Activated CD4-positive, alpha-beta T cell treated with anti-CD3 and anti-CD28 coated beads for 48 hours (primary cell): ENCODE results near the gene OR52K2.
A peak's percentile ranks its signal among the peaks of the same experiment; 100 is the strongest.
"Not testable (repeated sequence)": the region's sequence is repeated elsewhere in the genome, so short reads cannot be mapped to it uniquely, and the experiment has no call there.

Source experiments
- DNase-seq: peaks from one replicate; pipeline ENCODE4 v3.0.0-alpha.2; 2020

Gene OR52K2

DNA sequence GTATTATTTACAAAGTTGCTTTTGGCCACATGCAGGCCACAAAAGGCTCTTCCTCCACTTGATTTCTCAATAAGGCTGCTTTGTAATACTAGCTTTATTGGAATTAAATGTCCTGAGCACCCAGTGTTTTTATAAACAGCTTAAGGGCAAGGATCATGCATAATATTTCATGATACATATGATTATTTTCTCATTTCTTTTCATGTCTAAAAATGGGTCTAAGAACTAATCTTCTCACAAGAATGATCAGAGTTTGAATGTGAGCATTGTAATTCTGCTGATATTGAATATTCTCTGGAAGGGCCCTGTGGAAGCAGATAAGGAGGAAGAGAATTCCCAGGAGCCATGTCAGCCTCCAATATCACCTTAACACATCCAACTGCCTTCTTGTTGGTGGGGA is at the start of gene OR52K2:
TSS of gene OR52K2 (plus strand) at position 301 of the 400 bp plus-strand sequence. CDS start at position 346, 45 bp downstream.
- no peak for DNase-seq

DNA sequence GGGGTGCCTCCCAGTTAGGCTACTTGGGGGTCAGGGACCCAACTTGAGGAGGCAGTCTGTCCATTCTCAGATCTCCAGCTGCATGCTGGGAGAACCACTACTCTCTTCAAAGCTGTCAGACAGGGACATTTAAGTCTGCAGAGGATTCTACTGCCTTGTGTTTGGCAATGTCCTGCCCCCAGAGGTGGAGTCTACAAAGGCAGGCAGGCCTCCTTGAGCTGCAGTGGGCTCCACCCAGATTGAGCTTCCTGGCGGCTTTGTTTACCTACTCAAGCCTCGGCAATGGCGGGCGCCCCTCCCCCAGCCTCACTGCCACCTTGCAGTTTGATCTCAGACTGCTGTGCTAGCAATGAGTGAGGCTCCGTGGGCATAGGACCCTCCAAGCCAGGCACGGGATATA is 42.9 kb upstream of the OR52K2 start:
- not testable (repeated sequence) for DNase-seq

GRCh38 chr11:4416306-4416705 is 32.8 kb upstream of the OR52K2 start:
- no peak for DNase-seq

GRCh38 chr11:4416816-4417215 is 32.3 kb upstream of the OR52K2 start:
- DNase-seq = no peak

GRCh38 chr11:4418403-4418802 is 30.7 kb upstream of the OR52K2 start:
- no peak for DNase-seq

DNA sequence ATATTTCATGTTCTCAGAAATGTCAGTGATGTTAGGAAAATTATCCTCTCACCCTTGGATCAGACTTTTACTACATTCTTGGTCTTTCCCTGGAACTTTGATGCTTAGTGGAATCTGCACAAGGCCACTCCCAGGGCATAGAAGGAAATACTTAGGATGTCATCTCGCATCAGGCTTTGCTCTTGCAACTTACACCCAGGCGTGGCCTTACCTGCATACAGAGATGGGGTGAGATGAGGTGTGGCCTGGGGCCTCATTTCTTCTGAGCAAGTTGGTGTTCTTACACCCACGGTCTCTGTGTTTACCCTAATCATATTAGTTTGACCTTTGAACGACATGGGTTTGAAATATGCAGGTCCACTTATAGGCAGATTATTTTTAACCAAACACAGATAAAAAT is 19.0 kb upstream of the OR52K2 start:
- DNase-seq = no peak

- DNase-seq = no peak
These were observed 15.2 kb upstream of the OR52K2 start for GRCh38 chr11:4433856-4434255.

DNA sequence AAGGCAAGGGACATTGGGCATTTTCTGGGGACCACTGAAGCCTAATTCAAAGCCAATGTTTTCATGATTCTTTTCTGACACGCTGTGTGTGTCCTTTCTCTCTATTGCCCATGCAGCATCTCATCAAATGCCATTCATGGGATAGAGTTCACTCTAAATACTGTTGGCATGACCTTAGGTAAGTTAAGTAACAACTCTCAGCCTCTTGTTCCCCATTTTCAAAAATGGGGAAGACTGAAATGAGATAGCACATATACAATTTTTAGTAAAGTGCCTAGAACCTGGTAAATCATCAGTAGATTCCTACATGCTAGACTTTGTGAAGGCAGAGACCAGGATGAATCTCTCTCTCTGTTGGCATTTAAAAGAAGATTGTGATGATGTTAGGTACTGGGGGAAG is 12.7 kb upstream of the OR52K2 start:
- DNase-seq = no peak

GRCh38 chr11:4441515-4441914 is 7.6 kb upstream of the OR52K2 start:
- no peak for DNase-seq

DNA sequence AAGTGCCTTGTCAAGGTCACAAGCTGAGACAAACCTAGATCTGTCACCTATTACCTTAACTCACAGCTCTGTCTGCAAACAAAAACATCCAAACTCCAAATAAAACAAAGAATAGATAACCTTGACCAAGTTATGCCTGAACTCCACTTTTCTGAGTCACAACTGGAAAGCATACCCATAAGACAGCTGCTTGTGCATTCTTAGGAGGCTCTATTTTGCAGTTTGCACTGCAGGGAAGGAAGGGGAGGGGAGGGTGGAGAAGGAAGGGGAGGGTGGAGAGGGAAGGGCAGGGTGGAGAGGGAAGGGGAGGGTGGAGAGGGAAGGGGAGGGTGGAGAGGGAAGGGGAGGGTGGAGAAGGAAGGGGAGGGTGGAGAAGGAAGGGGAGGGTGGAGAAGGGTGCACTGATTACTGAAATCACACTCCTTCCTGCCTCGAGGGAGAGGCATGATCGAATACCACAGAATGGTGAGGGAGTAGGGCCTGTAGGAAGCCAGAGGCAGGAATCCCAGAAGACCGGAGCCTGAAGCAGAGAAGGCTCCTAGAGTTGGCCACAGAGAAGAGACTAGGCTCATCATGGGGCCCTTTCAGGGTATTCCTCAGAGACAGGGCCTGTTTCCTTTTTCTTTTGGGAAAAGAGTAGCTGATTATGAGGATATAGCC is 5.7 kb upstream of the OR52K2 start:
- DNase-seq = no peak

DNA sequence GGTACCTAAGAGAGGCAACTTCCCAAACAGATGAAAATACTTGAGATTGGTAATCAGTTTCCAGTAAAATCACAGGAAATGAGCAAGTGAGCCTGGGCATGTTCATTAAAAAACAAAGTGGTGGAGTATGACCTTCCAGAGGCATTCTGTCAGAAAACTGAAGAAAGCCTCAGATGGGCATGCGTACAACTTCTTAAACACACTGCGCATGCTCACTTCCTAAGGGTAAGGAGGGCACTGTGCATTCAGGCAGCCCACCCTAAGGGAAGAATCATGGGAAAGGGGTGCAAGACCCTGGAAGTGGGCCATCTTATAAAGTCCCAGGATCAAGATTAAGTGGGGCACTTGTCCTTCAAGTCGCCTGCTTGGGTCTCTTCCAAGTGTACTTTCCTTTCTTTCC is 4.0 kb downstream of the OR52K2 start:
- DNase-seq = no peak

GRCh38 chr11:4454021-4454420 is 4.9 kb downstream of the OR52K2 start:
- DNase-seq = no peak

- DNase-seq = no peak
These were observed 6.3 kb downstream of the OR52K2 start for GRCh38 chr11:4455419-4455818.

GRCh38 chr11:4459500-4459899 is 10.4 kb downstream of the OR52K2 start:
- DNase-seq = no peak

GRCh38 chr11:4460151-4460550 is 11.1 kb downstream of the OR52K2 start:
- DNase-seq = no peak

GRCh38 chr11:4464216-4465159 is 15.4 kb downstream of the OR52K2 start:
- DNase-seq = no peak

GRCh38 chr11:4465407-4465806 is 16.3 kb downstream of the OR52K2 start:
- no peak for DNase-seq

- no peak for DNase-seq
These were observed 17.2 kb downstream of the OR52K2 start for GRCh38 chr11:4466131-4466870.

DNA sequence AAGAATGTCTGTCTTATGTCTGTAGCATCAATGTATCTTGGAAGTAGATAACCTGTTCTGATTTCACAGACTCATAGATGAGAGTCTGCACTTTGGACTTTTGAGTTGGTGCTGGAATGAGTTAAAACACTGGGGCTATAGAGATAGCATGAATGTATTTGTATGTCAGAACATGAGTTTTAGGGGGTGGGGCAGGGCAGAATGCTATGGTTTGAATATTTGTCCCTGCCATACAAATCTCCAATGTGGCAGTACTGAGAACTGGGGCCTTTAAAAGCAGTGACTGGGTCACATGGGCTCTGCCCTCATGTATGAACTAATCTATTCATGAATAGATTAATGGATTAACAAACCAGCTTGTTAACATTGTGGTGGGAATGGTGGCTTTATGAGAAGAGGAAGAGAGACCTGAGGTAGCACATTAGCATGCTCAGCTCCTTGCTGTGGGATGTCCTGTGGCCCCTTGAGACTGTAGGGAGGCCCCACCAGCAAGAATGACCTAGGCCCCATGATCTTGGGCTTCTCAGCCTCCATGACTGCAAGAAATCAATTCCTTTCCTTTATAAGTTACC is 17.9 kb downstream of the OR52K2 start:
- DNase-seq = no peak

DNA sequence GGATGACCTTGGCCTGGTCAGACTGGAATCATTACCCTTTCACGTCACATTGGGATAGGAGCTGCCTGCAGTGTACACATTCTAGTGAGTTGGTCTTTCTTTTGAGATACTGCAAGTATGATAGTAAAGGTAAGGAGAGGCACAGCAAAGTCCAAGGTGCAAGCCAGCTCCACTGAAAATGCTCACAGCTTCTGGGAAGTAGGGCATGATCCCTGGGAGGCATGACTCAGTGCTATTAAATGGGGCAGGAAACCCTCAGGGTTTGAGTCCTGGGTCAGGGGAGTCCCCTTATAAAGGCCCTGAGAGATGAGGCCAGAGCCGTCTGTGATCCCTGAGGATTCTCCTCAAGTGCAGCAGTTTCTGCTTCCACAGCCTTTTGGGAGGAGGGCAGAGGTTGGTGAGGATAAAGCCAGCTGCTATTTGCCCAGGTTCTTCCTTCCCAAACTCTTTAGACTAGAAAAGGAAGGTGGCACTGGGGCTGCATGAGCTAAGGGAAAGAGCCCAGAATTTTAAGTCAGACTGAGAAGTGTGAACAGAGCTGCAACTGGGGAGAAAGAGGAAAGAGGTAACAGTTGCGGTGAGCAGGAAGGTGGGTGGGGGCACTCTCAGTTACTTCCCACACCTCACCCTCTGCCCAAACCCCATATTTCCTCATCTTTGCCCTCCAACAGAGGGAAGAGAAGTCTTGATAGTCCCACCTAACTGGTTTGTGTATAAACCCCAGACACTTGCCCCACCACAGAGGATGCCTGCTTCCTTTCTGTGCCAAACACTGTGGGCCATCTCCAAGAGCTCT is 18.9 kb downstream of the OR52K2 start:
- no peak for DNase-seq

- DNase-seq = no peak
These were observed 30.5 kb downstream of the OR52K2 start for GRCh38 chr11:4479644-4480043.

DNA sequence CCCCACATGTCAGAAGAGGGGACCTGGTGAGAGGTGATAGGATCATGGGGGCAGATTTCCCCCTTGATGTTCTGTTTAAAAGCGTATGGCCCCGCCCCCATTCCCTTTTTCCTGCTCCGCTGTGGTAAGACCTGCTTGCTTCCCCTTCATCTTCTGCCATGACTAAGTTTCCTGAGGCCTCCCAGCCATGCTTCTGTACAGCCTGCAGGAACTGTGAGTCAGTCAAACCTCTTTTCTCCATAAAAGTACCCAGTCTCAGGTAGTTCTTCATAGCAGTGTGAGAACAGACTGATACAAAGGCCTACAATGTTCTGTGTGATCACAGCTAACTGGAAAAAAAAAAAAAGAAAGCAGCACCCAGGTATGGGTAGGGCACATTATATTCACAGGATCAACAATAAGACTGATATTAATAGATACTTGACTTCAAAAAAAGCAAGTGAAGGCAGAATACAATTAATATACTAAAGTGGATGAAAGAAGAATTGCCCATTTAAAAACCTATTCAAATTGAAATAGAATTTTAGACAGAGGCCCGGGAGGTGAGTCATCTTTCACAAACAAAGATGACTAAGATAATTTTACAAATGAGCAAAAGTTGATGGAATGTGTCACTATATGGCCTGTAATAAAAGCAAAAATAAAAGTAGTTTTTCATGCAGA is 31.6 kb downstream of the OR52K2 start:
- DNase-seq = peak; percentile 8
